DMS 273 (cell line): ENCODE data around the gene TANGO6.

Experiments
- DNase-seq: peaks from one replicate; lab custom pipeline; 2025; ENCODE audit not compliant: unreplicated experiment; lab: John Stamatoyannopoulos, UW

TANGO6 gene

GRCh38 chr16:68907297-68907696 lies 64.0 kb downstream of the TANGO6 start:
- no peak for DNase-seq

- no peak for DNase-seq
Measured at GRCh38 chr16:68907781-68908181, 64.5 kb downstream of the TANGO6 start.

- DNase-seq: no peak
Measured at GRCh38 chr16:68909099-68909733, 65.9 kb downstream of the TANGO6 start.

GRCh38 chr16:68910051-68910450 lies 66.7 kb downstream of the TANGO6 start:
- DNase-seq: no peak

- DNase-seq: no peak
Measured at GRCh38 chr16:68915589-68915988, 72.3 kb downstream of the TANGO6 start.

GRCh38 chr16:68917541-68917940 lies 74.2 kb downstream of the TANGO6 start:
- no peak for DNase-seq

GRCh38 chr16:68920349-68920748 lies 77.0 kb downstream of the TANGO6 start:
- DNase-seq: no peak

GRCh38 chr16:68921637-68922036 lies 78.3 kb downstream of the TANGO6 start:
- DNase-seq: no peak

- DNase-seq: no peak
Measured at GRCh38 chr16:68923116-68923515, 79.8 kb downstream of the TANGO6 start.

GRCh38 chr16:68927018-68927417 lies 83.7 kb downstream of the TANGO6 start:
- no peak for DNase-seq

GRCh38 chr16:68931196-68931595 lies 87.9 kb downstream of the TANGO6 start:
- no peak for DNase-seq

- DNase-seq: no peak
Measured at GRCh38 chr16:68934402-68934801, 91.1 kb downstream of the TANGO6 start.

- DNase-seq: no peak
Measured at GRCh38 chr16:68935008-68935407, 91.7 kb downstream of the TANGO6 start.

GRCh38 chr16:68936736-68937631 lies 93.7 kb downstream of the TANGO6 start:
- DNase-seq: peak; percentile 63

- DNase-seq: no peak
Measured at GRCh38 chr16:68939692-68940320, 96.5 kb downstream of the TANGO6 start.

GRCh38 chr16:68940816-68941215 lies 97.5 kb downstream of the TANGO6 start:
- DNase-seq: no peak

- no peak for DNase-seq
Measured at GRCh38 chr16:68943961-68944360, 100.6 kb downstream of the TANGO6 start.

GRCh38 chr16:68948230-68948910 lies 105.0 kb downstream of the TANGO6 start:
- no peak for DNase-seq

- peak; percentile 18 for DNase-seq
Measured at GRCh38 chr16:68951991-68952877, 108.9 kb downstream of the TANGO6 start.

GRCh38 chr16:68954911-68955635 lies 111.7 kb downstream of the TANGO6 start:
- peak; percentile 93 for DNase-seq
